ENCODE data around the gene EEPD1.

Gene EEPD1

DNA sequence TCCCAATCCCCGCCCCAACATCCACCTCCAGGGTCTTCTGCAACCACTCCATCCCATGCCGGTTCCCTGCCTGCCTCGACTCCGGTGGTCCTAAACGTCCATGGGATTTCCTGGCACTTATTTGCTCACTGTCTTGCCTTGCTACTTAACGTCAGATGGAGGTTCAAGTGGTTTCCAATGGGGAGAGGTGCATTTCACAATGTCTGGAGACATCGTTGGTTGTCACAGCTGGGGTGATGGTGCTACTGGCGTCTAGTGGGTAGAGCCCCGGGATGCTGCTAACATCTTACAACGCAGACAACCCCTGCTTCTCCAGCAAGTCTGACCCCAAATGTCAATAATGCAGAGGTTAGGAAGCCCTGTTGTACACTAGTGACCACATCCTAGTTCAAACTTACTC lies 153.7 kb downstream of the EEPD1 start:
- H3K27me3 Mint-ChIP-seq (ENCODE audit: low read depth), result no peaks in the 10 kb centered on the region
- H3K9me3 Mint-ChIP-seq, result no peaks in the 10 kb centered on the region
- DNase-seq (ENCODE audit: low spot score), result no peak
- no peak overlapping the region for H3K4me3 Mint-ChIP-seq
- H3K4me1 Mint-ChIP-seq (ENCODE audit: low read depth), result no peaks in the 10 kb centered on the region
- H3K36me3 Mint-ChIP-seq (ENCODE audit: low read depth), result no peaks in the 10 kb centered on the region
- H3K27ac Mint-ChIP-seq, result no peak overlapping the region

GRCh38 chr7:36308031-36308430 lies 155.0 kb downstream of the EEPD1 start:
- no peaks in the 10 kb centered on the region for H3K36me3 Mint-ChIP-seq (ENCODE audit: low read depth)
- H3K4me1 Mint-ChIP-seq (ENCODE audit: low read depth), result no peaks in the 10 kb centered on the region
- no peaks in the 10 kb centered on the region for H3K27me3 Mint-ChIP-seq (ENCODE audit: low read depth)
- no peaks in the 10 kb centered on the region for H3K9me3 Mint-ChIP-seq
- no peak for DNase-seq (ENCODE audit: low spot score)
- no peak overlapping the region for H3K27ac Mint-ChIP-seq
- no peak overlapping the region for H3K4me3 Mint-ChIP-seq

DNA sequence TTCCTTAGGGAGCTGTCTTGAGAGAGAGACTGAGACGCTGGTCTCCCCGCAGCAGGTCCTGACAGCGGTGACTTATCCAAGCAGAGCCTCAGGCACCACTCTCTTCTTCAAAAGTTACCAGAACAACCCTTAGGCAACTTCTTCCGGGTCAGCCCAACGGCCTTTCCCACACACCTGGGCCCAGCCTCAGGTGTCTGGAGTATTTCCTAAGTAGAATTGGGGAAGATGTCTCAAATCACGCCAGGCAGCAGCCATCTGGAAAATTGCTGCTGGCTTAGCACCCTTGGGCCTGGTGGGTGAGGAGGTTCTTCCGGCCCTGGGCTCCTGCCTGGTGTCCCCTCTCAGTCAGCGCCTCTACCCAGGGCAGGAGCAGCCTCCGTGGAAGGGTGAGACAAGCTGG lies 156.2 kb downstream of the EEPD1 start:
- no peak for DNase-seq (ENCODE audit: low spot score)
- Mint-ChIP-seq H3K4me1 (ENCODE audit: low read depth) (no peaks in the 10 kb centered on the region), H3K4me3 (no peak overlapping the region), H3K27ac (no peak overlapping the region), H3K27me3 (ENCODE audit: low read depth) (no peaks in the 10 kb centered on the region), H3K36me3 (ENCODE audit: low read depth) (no peaks in the 10 kb centered on the region), H3K9me3 (no peaks in the 10 kb centered on the region)

DNA sequence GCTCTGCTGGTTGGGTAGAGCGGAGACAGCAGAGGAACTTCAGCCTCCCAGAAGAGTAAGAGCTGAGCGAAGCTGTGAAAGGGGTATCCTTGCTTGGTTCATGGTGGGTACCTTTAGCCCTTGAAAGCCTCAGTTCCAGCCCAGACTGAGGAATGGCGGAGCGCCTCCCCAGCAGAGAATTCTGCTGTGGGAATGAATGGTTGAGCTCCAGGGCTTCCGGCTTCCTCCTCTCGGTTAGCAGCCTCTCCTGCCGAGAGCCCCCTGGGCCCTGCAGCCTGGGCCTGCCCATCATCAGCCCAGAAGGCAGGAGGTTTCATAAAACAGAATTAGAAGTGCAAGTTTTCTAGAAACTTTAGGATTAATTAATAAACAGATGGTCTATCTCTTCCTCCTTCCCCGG lies 156.7 kb downstream of the EEPD1 start:
- Mint-ChIP-seq H3K4me3 (no peak overlapping the region), H3K27ac (no peak overlapping the region), H3K36me3 (ENCODE audit: low read depth) (no peaks in the 10 kb centered on the region), H3K4me1 (ENCODE audit: low read depth) (no peaks in the 10 kb centered on the region), H3K9me3 (no peaks in the 10 kb centered on the region), H3K27me3 (ENCODE audit: low read depth) (no peaks in the 10 kb centered on the region)
- no peak for DNase-seq (ENCODE audit: low spot score)

DNA sequence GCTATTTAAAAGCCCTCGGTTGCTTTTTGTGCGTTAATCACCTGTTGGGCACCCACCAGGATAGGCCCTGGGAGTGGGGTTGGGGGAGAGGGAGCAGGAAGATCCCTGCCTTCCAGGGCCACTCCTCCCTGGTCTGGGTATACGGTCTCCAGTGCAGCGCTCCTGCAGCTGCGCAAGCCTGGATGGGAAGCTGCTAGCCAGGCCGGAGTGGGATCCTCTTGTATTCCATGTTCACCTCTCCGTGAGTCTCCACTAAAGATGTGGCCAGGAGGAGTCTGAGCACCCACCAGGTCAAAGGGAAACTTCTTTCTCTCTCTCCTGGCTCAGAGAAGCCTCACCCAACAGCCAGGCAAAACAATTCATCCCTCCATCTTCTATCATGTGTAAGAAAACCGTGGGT lies 157.8 kb downstream of the EEPD1 start:
- no peaks in the 10 kb centered on the region for H3K36me3 Mint-ChIP-seq (ENCODE audit: low read depth)
- no peak for DNase-seq (ENCODE audit: low spot score)
- no peak overlapping the region for H3K4me3 Mint-ChIP-seq
- H3K27me3 Mint-ChIP-seq (ENCODE audit: low read depth), result no peaks in the 10 kb centered on the region
- no peak overlapping the region for H3K27ac Mint-ChIP-seq
- H3K4me1 Mint-ChIP-seq (ENCODE audit: low read depth), result peaks cover 2% of the 10 kb centered on the region
- H3K9me3 Mint-ChIP-seq, result no peaks in the 10 kb centered on the region

DNA sequence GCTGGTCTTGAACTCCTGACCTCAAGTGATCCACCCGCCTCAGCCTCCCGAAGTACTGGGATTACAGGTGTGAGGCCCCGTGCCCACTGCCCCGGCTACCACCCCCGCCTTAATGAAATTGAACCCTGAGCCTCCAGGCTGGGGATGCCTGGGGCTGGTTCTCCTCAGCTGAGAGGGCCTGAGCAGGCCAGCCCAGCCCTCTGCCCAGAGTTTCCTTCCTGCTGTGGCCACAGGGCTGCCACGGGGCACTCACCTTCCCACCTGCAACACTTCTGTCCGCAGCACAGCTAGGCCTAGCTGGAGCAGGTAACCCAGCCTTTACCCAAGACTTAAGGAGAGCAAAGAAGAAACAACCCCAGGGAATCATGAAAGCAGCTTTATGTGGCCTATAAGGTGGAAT lies 158.5 kb downstream of the EEPD1 start:
- H3K4me1 Mint-ChIP-seq (ENCODE audit: low read depth), result peaks cover 2% of the 10 kb centered on the region
- no peaks in the 10 kb centered on the region for H3K9me3 Mint-ChIP-seq
- H3K4me3 Mint-ChIP-seq, result no peak overlapping the region
- H3K36me3 Mint-ChIP-seq (ENCODE audit: low read depth), result no peaks in the 10 kb centered on the region
- DNase-seq (ENCODE audit: low spot score), result no peak
- no peaks in the 10 kb centered on the region for H3K27me3 Mint-ChIP-seq (ENCODE audit: low read depth)
- H3K27ac Mint-ChIP-seq, result no peak overlapping the region

DNA sequence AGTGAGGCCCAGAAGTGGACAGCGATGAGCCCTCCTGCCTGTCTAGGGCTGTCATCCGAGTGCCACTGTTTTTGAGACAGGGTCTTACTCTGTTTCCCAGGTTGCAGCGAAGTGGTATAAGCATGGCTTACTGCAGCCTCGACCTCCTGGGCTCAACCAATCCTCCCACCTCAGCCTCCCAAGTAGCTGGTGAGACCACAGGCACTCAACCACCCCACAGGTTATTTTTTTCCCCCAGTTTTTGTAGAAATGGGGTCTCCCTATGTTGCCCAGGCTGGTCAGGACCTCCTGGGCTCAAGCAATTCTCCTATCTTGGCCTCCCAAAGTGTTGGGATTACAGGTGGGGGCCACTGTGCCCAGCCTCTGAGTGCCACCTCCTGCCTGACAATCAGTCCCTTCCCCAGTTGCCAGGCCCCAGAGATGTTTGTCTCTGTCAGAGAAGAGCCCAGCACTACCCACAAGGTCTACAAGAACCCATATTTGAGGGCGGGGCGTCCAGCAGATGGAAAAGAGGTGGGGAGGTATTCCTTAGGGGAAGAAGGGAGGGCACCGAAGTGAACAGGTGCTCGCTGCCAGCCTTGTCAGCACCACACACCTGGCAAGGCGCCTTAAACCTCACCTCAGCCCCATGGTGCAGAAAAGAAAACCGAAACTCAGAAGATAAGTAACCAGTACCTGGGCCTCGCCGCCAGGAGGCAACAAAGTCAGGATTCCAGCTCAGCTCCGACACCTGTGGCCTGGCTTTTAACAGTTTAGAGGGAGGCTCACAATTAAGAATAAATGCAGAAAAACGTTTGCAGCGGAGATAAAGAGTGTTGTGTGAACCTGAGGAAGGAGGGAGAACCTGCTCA lies 159.2 kb downstream of the EEPD1 start:
- H3K36me3 Mint-ChIP-seq (ENCODE audit: low read depth), result no peaks in the 10 kb centered on the region
- H3K4me1 Mint-ChIP-seq (ENCODE audit: low read depth), result peaks cover 2% of the 10 kb centered on the region
- H3K27ac Mint-ChIP-seq, result no peak overlapping the region
- no peak overlapping the region for H3K4me3 Mint-ChIP-seq
- H3K27me3 Mint-ChIP-seq (ENCODE audit: low read depth), result no peaks in the 10 kb centered on the region
- no peak for DNase-seq (ENCODE audit: low spot score)
- no peaks in the 10 kb centered on the region for H3K9me3 Mint-ChIP-seq

- Mint-ChIP-seq H3K27me3 (ENCODE audit: low read depth) (no peaks in the 10 kb centered on the region), H3K27ac (no peak overlapping the region), H3K36me3 (ENCODE audit: low read depth) (no peaks in the 10 kb centered on the region), H3K4me1 (ENCODE audit: low read depth) (peaks cover 2% of the 10 kb centered on the region), H3K4me3 (no peak overlapping the region), H3K9me3 (no peaks in the 10 kb centered on the region)
- DNase-seq (ENCODE audit: low spot score), result no peak
Observed at GRCh38 chr7:36312915-36313334, 159.9 kb downstream of the EEPD1 start.

GRCh38 chr7:36313607-36314006 lies 160.6 kb downstream of the EEPD1 start:
- no peak for DNase-seq (ENCODE audit: low spot score)
- no peak overlapping the region for H3K4me3 Mint-ChIP-seq

DNA sequence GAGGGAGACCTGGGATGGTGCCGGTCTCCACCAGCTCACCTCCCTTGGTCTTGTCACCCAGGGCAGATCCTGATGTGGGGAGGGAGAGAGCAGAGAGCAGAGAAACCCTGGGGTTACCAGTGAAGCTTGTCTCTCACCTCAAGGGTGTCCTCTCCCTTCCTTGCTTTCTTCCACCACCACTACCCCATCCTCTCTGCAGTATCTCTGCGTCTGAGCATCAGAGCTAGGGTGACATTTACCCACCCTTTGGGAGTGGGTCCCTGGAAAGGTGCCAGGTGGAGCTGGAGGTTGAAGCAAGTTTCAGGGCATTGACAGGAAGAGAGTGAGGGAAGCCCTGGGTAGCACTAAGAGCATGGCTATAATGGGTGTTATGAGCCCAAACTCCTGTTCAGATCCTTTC lies 161.4 kb downstream of the EEPD1 start:
- Mint-ChIP-seq H3K27me3 (ENCODE audit: low read depth) (no peaks in the 10 kb centered on the region), H3K9me3 (no peaks in the 10 kb centered on the region), H3K27ac (no peak overlapping the region), H3K4me1 (ENCODE audit: low read depth) (peaks cover 2% of the 10 kb centered on the region), H3K36me3 (ENCODE audit: low read depth) (no peaks in the 10 kb centered on the region), H3K4me3 (no peak overlapping the region)
- DNase-seq (ENCODE audit: low spot score), result no peak

More at GRCh38 chr7:36313607-36314006, 160.6 kb downstream of the EEPD1 start:
- H3K36me3 Mint-ChIP-seq (ENCODE audit: low read depth), result no peaks in the 10 kb centered on the region
- peaks cover 2% of the 10 kb centered on the region for H3K4me1 Mint-ChIP-seq (ENCODE audit: low read depth)
- no peaks in the 10 kb centered on the region for H3K27me3 Mint-ChIP-seq (ENCODE audit: low read depth)
- no peaks in the 10 kb centered on the region for H3K9me3 Mint-ChIP-seq
- H3K27ac Mint-ChIP-seq, result no peak overlapping the region

- DNase-seq (ENCODE audit: low spot score), result no peak
- Mint-ChIP-seq H3K9me3 (no peaks in the 10 kb centered on the region), H3K27me3 (ENCODE audit: low read depth) (no peaks in the 10 kb centered on the region), H3K36me3 (ENCODE audit: low read depth) (no peaks in the 10 kb centered on the region), H3K27ac (no peak overlapping the region), H3K4me3 (no peak overlapping the region), H3K4me1 (ENCODE audit: low read depth) (peaks cover 2% of the 10 kb centered on the region)
Observed at GRCh38 chr7:36315309-36315944, 162.4 kb downstream of the EEPD1 start.

DNA sequence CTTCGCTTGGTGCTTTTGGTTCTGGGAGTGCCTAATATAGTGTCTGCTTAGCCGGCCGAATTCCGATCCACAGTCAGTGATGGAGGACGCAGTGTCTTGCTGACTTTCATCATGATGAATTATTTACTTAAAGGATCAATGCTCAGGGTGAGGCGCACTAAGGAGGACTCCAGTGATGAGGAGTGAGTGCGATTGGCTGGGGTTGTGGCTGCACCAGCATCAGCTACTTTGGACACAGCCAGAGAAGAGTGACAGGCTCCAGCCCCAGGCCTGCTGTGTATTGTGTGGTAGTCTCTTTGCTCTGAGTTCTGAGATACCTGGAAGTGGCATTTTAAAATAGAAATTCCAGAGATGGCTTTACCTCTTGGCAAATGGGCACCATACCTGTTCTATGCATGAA lies 163.3 kb downstream of the EEPD1 start:
- no peaks in the 10 kb centered on the region for H3K36me3 Mint-ChIP-seq (ENCODE audit: low read depth)
- peaks cover 2% of the 10 kb centered on the region for H3K4me1 Mint-ChIP-seq (ENCODE audit: low read depth)
- no peaks in the 10 kb centered on the region for H3K27me3 Mint-ChIP-seq (ENCODE audit: low read depth)
- H3K4me3 Mint-ChIP-seq, result no peak overlapping the region
- no peak for DNase-seq (ENCODE audit: low spot score)
- H3K9me3 Mint-ChIP-seq, result no peaks in the 10 kb centered on the region
- H3K27ac Mint-ChIP-seq, result no peak overlapping the region

GRCh38 chr7:36317276-36317675 lies 164.2 kb downstream of the EEPD1 start:
- Mint-ChIP-seq H3K9me3 (no peaks in the 10 kb centered on the region), H3K36me3 (ENCODE audit: low read depth) (no peaks in the 10 kb centered on the region), H3K27ac (no peak overlapping the region), H3K4me1 (ENCODE audit: low read depth) (peaks cover 2% of the 10 kb centered on the region), H3K4me3 (no peak overlapping the region), H3K27me3 (ENCODE audit: low read depth) (peaks cover 3% of the 10 kb centered on the region)
- DNase-seq (ENCODE audit: low spot score), result no peak

DNA sequence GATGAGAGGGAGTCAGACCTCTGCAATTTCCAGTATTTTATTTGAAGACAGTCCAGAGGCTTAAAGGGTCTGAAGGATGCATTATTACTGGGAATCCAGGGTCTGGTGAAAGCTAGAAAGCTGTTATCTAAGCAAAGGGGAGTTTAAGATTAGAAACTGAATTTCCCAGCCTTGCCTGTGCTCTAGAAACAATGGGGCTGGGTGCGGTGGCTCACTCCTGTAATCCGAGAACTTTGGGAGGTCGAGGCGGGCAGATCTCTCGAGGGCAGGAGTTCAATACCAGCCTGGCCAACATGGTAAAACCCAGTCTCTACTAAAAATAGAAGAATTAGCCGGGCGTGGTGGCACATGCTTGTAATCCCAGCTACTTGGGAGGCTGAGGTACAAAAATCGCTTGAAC lies 165.1 kb downstream of the EEPD1 start:
- Mint-ChIP-seq H3K4me3 (no peak overlapping the region), H3K36me3 (ENCODE audit: low read depth) (no peaks in the 10 kb centered on the region), H3K9me3 (no peaks in the 10 kb centered on the region), H3K4me1 (ENCODE audit: low read depth) (peaks cover 2% of the 10 kb centered on the region), H3K27ac (no peak overlapping the region), H3K27me3 (ENCODE audit: low read depth) (peaks cover 3% of the 10 kb centered on the region)
- DNase-seq (ENCODE audit: low spot score), result no peak
